ENCODE measurements around the gene NOS1AP. TPM values are rescaled to one million over a fixed set of nuclear protein-coding genes. Genes with fewer than 3 reads are reported as not detected.

NOS1AP gene
- total RNA-seq, 1 experiment from 2014 or later, result 14.7 TPM

GRCh38 chr1:162087574-162087973 lies 18.1 kb downstream of the NOS1AP start:
- Mint-ChIP-seq H3K27me3 (ENCODE audit: low read depth) (peaks cover 13% of the 10 kb centered on the region), H3K9me3 (peaks cover 9% of the 10 kb centered on the region), H3K36me3 (peaks cover 13% of the 10 kb centered on the region), H3K4me3 (no peak overlapping the region), H3K27ac (no peak overlapping the region), H3K4me1 (peaks cover 36% of the 10 kb centered on the region)
- no peak for TF ChIP-seq TEAD1 (CRISPR knock-in tag; IDR thresholded peaks at IDR 0.05)
- TF ChIP-seq, protein P1, sequence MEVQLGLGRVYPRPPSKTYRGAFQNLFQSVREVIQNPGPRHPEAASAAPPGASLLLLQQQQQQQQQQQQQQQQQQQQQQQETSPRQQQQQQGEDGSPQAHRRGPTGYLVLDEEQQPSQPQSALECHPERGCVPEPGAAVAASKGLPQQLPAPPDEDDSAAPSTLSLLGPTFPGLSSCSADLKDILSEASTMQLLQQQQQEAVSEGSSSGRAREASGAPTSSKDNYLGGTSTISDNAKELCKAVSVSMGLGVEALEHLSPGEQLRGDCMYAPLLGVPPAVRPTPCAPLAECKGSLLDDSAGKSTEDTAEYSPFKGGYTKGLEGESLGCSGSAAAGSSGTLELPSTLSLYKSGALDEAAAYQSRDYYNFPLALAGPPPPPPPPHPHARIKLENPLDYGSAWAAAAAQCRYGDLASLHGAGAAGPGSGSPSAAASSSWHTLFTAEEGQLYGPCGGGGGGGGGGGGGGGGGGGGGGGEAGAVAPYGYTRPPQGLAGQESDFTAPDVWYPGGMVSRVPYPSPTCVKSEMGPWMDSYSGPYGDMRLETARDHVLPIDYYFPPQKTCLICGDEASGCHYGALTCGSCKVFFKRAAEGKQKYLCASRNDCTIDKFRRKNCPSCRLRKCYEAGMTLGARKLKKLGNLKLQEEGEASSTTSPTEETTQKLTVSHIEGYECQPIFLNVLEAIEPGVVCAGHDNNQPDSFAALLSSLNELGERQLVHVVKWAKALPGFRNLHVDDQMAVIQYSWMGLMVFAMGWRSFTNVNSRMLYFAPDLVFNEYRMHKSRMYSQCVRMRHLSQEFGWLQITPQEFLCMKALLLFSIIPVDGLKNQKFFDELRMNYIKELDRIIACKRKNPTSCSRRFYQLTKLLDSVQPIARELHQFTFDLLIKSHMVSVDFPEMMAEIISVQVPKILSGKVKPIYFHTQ (CRISPR knock-in tag; IDR thresholded peaks at IDR 0.05), result no peak
- no peak for TF ChIP-seq KAT7 (CRISPR knock-in tag; IDR thresholded peaks at IDR 0.05; ENCODE audit: borderline replicate concordance)
- TF ChIP-seq NR3C1 (CRISPR knock-in tag; conservative IDR thresholded peaks at IDR 0.05; ENCODE audit: low read depth), result no peak
- TF ChIP-seq, protein P2, sequence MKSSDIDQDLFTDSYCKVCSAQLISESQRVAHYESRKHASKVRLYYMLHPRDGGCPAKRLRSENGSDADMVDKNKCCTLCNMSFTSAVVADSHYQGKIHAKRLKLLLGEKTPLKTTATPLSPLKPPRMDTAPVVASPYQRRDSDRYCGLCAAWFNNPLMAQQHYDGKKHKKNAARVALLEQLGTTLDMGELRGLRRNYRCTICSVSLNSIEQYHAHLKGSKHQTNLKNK (CRISPR knock-in tag; IDR thresholded peaks at IDR 0.05), result no peak
- no peak for TF ChIP-seq OVOL2 (CRISPR knock-in tag; IDR thresholded peaks at IDR 0.05; ENCODE audit: borderline replicate concordance)
- TF ChIP-seq, protein P3, sequence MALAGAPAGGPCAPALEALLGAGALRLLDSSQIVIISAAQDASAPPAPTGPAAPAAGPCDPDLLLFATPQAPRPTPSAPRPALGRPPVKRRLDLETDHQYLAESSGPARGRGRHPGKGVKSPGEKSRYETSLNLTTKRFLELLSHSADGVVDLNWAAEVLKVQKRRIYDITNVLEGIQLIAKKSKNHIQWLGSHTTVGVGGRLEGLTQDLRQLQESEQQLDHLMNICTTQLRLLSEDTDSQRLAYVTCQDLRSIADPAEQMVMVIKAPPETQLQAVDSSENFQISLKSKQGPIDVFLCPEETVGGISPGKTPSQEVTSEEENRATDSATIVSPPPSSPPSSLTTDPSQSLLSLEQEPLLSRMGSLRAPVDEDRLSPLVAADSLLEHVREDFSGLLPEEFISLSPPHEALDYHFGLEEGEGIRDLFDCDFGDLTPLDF (CRISPR knock-in tag; IDR thresholded peaks at IDR 0.05), result no peak
- no peak for TF ChIP-seq ZNF281 (CRISPR knock-in tag; IDR thresholded peaks at IDR 0.05)
- TF ChIP-seq MXD4 (CRISPR knock-in tag; IDR thresholded peaks at IDR 0.05; ENCODE audit: borderline replicate concordance), result no peak
- TF ChIP-seq ELF4 (CRISPR knock-in tag; IDR thresholded peaks at IDR 0.05; ENCODE audit: low read depth), result no peak
- TF ChIP-seq USF1 (CRISPR knock-in tag; IDR thresholded peaks at IDR 0.05), result no peak
- TF ChIP-seq, protein P4, sequence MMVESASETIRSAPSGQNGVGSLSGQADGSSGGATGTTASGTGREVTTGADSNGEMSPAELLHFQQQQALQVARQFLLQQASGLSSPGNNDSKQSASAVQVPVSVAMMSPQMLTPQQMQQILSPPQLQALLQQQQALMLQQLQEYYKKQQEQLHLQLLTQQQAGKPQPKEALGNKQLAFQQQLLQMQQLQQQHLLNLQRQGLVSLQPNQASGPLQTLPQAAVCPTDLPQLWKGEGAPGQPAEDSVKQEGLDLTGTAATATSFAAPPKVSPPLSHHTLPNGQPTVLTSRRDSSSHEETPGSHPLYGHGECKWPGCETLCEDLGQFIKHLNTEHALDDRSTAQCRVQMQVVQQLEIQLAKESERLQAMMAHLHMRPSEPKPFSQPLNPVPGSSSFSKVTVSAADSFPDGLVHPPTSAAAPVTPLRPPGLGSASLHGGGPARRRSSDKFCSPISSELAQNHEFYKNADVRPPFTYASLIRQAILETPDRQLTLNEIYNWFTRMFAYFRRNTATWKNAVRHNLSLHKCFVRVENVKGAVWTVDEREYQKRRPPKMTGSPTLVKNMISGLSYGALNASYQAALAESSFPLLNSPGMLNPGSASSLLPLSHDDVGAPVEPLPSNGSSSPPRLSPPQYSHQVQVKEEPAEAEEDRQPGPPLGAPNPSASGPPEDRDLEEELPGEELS (CRISPR knock-in tag; IDR thresholded peaks at IDR 0.05), result no peak
- DNase-seq (ENCODE audit: low spot score) (no peak), ATAC-seq (no peak)
- ChIA-PET POLR2A (no interaction called here), CTCF (interaction anchor here (0.6 kb wide), 1 partner anchor 89 kb away, joined by 4 read pairs; no protein-coding TSS in a partner anchor)

- DNase-seq (ENCODE audit: low spot score), result no peak
- H3K27ac Mint-ChIP-seq, result no peak overlapping the region
- no peak overlapping the region for H3K4me3 Mint-ChIP-seq
- no peak for ATAC-seq
- CTCF ChIA-PET, result no interaction called here
- H3K9me3 Mint-ChIP-seq, result peaks cover 9% of the 10 kb centered on the region
- POLR2A ChIA-PET, result no interaction called here
- peaks cover 44% of the 10 kb centered on the region for H3K4me1 Mint-ChIP-seq
- peaks cover 9% of the 10 kb centered on the region for H3K36me3 Mint-ChIP-seq
- H3K27me3 Mint-ChIP-seq (ENCODE audit: low read depth), result peaks cover 21% of the 10 kb centered on the region
- TF ChIP-seq ZNF281 (CRISPR knock-in tag; IDR thresholded peaks at IDR 0.05), result no peak
- TF ChIP-seq GABPB1 (CRISPR knock-in tag; IDR thresholded peaks at IDR 0.05), result no peak
- no peak for TF ChIP-seq FOXJ3 (CRISPR knock-in tag; IDR thresholded peaks at IDR 0.05; ENCODE audit: borderline replicate concordance)
- TF ChIP-seq, protein P5, sequence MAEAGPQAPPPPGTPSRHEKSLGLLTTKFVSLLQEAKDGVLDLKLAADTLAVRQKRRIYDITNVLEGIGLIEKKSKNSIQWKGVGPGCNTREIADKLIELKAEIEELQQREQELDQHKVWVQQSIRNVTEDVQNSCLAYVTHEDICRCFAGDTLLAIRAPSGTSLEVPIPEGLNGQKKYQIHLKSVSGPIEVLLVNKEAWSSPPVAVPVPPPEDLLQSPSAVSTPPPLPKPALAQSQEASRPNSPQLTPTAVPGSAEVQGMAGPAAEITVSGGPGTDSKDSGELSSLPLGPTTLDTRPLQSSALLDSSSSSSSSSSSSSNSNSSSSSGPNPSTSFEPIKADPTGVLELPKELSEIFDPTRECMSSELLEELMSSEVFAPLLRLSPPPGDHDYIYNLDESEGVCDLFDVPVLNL (CRISPR knock-in tag; IDR thresholded peaks at IDR 0.05; ENCODE audit: borderline replicate concordance, low read depth), result no peak
- TF ChIP-seq, protein P6, sequence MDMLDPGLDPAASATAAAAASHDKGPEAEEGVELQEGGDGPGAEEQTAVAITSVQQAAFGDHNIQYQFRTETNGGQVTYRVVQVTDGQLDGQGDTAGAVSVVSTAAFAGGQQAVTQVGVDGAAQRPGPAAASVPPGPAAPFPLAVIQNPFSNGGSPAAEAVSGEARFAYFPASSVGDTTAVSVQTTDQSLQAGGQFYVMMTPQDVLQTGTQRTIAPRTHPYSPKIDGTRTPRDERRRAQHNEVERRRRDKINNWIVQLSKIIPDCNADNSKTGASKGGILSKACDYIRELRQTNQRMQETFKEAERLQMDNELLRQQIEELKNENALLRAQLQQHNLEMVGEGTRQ (CRISPR knock-in tag; IDR thresholded peaks at IDR 0.05), result no peak
- no peak for TF ChIP-seq MYBL2 (CRISPR knock-in tag; IDR thresholded peaks at IDR 0.05)
- TF ChIP-seq ZNF423 (CRISPR knock-in tag; IDR thresholded peaks at IDR 0.05), result no peak
- no peak for TF ChIP-seq NFE2L1 (CRISPR knock-in tag; IDR thresholded peaks at IDR 0.05)
Observed at GRCh38 chr1:162088281-162088969, 18.9 kb downstream of the NOS1AP start.

Data from WTC11 (cell line).